OCI-LY1 (cell line): ENCODE results near the gene MYMK.

ENCODE experiments used
- H2AFZ ChIP-seq: fragments of 200-600 bp; sonication (generic), shearing (Covaris generic); 2 replicates; pipeline ENCODE4 v1.6.0; 2014; ENCODE audit warnings: antibody characterized with exemption, mild to moderate bottlenecking, low read length
- H3F3A ChIP-seq: fragments of 200-600 bp; sonication (generic), shearing (Covaris generic); 2 replicates; pipeline ENCODE4 v1.6.0; 2014; ENCODE audit warnings: mild to moderate bottlenecking, antibody characterized with exemption, low read length, moderate library complexity; ENCODE audit not compliant: insufficient read depth
- H3K27ac ChIP-seq: fragments of 200-600 bp; sonication (generic); 2 replicates; pipeline ENCODE4 v1.5.1; 2014; ENCODE audit warnings: low read length, mixed run types, mild to moderate bottlenecking, low read depth; ENCODE audit not compliant: poor library complexity, severe bottlenecking
- H3K27me3 ChIP-seq: fragments of 200-600 bp; sonication (generic); 2 replicates; pipeline ENCODE4 v1.6.0; 2014; ENCODE audit warnings: antibody characterized with exemption, mild to moderate bottlenecking, low read length, moderate library complexity; ENCODE audit not compliant: insufficient read depth
- H3K36me3 ChIP-seq: fragments of 200-600 bp; sonication (generic); 2 replicates; pipeline ENCODE4 v1.6.1; 2014; ENCODE audit warnings: mild to moderate bottlenecking, antibody characterized with exemption, low read length, moderate library complexity, mixed read lengths; ENCODE audit not compliant: insufficient read depth
- H3K4me1 ChIP-seq: fragments of 200-600 bp; sonication (generic); 2 replicates; pipeline ENCODE4 v1.5.1; 2014; ENCODE audit warnings: mild to moderate bottlenecking, low read length, moderate library complexity; ENCODE audit not compliant: insufficient read depth, severe bottlenecking
- H3K4me2 ChIP-seq: fragments of 200-600 bp; sonication (generic), shearing (Covaris generic); 2 replicates; pipeline ENCODE4 v1.6.1; 2014; ENCODE audit warnings: low read length
- H3K4me3 ChIP-seq: fragments of 200-600 bp; sonication (generic); 2 replicates; pipeline ENCODE4 v1.5.1; 2014; ENCODE audit warnings: low read length, low read depth, mild to moderate bottlenecking, mixed read lengths; ENCODE audit not compliant: poor library complexity, severe bottlenecking
- H3K79me2 ChIP-seq: fragments of 200-600 bp; shearing (Covaris generic); 2 replicates; pipeline ENCODE4 v1.6.1; 2016; ENCODE audit warnings: mixed run types, low read length, mixed read lengths; ENCODE audit not compliant: insufficient read depth
- H3K9ac ChIP-seq: fragments of 200-600 bp; sonication (generic), shearing (Covaris generic); 2 replicates; pipeline ENCODE4 v1.6.1; 2014; ENCODE audit warnings: mild to moderate bottlenecking, low read length, mixed read lengths
- H3K9me2 ChIP-seq: fragments of 200-600 bp; sonication (generic), shearing (Covaris generic); 2 replicates; pipeline ENCODE4 v1.6.1; 2014; ENCODE audit warnings: low read depth, mild to moderate bottlenecking, low read length, mixed read lengths
- H3K9me3 ChIP-seq: fragments of 200-600 bp; shearing (Covaris generic); 2 replicates; pipeline ENCODE4 v1.6.1; 2014; ENCODE audit warnings: low read length, mixed read lengths
- H4K20me1 ChIP-seq: fragments of 200-600 bp; sonication (generic), shearing (Covaris generic); 2 replicates; pipeline ENCODE4 v1.6.0; 2016; ENCODE audit warnings: mild to moderate bottlenecking, low read length; ENCODE audit not compliant: insufficient read depth
- CTCF ChIP-seq: fragments of 200-600 bp; sonication (generic), shearing (Covaris generic); IDR thresholded peaks from 2 replicates; pipeline ENCODE4 v1.5.1; 2017; ENCODE audit warnings: mild to moderate bottlenecking, antibody characterized with exemption, low read length, moderate library complexity, mixed read lengths
- EZH2 ChIP-seq: fragments of 200-600 bp; sonication (generic), shearing (Covaris generic); IDR thresholded peaks from 2 replicates; pipeline ENCODE4 v1.8.0; 2017; ENCODE audit warnings: borderline replicate concordance, mixed run types, mild to moderate bottlenecking, antibody characterized with exemption, low read length, moderate library complexity, mixed read lengths

MYMK gene

DNA sequence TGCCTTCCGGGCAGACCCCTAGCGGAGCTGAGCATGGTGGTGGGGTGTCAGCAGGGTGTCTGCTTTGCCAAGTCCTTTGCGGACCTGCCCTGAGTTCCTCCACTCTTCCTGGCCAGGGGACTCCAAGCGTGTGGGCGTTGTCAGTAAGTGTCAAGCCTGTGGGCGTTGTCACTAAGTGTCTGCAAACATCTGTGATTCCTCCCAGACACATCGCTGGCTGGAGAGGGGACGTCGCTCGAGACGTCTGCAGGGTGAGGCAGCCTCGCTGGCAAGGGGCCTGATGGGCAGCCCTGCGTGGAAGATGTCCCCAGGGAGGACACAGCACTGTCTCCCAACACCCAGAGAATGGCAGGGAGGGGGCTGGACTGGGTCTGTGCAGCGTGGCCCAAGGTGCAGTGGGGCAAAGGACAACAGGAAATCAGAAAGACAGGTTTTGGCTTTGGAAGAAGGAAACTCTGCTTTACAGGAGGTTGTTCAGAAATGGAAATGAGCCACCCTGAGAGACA lies 38.6 kb upstream of the MYMK start:
- H3K9me2 ChIP-seq = no peaks in the 10 kb centered on the region
- H4K20me1 ChIP-seq = no peaks in the 10 kb centered on the region
- no peaks in the 10 kb centered on the region for H3K9me3 ChIP-seq
- no peak overlapping the region for H2AFZ ChIP-seq
- H3K79me2 ChIP-seq = no peaks in the 10 kb centered on the region
- H3F3A ChIP-seq = no peaks in the 10 kb centered on the region
- no peak overlapping the region for H3K27ac ChIP-seq
- H3K4me2 ChIP-seq = no peak overlapping the region
- H3K4me3 ChIP-seq = no peak overlapping the region
- no peaks in the 10 kb centered on the region for H3K4me1 ChIP-seq
- no peaks in the 10 kb centered on the region for H3K36me3 ChIP-seq
- H3K9ac ChIP-seq = no peak overlapping the region
- H3K27me3 ChIP-seq = 0 out of 2 replicates have a peak, but pooled peaks cover 5% of the 10 kb centered on the region
- TF ChIP-seq CTCF = no peak
- TF ChIP-seq EZH2 = no peak

DNA sequence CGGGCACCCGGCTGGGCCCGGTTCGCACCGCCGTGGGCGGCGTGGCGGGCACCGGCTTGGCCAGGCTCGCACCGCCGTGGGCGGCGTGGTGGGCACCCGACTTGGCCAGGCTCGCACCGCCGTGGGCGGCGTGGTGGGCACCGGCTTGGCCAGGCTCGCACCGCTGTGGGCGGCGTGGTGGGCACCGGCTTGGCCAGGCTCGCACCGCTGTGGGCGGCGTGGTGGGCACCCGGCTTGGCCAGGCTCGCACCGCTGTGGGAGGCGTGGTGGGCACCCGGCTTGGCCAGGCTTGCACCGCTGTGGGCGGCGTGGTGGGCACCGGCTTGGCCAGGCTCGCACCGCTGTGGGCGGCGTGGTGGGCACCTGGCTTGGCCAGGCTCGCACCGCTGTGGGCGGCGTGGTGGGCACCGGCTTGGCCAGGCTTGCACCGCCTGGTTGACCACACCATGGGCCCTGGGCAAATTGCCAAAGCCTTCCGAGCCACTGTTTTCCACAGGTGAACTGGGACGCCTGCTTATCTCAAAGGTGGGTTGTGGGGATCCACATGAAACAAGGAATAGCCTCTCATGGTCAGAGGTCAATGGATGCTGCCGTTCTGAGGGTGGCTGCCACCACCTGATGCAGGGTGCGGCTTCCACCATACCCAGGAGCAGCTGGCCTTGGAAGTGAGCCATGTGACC lies 38.0 kb upstream of the MYMK start:
- Histone ChIP-seq H4K20me1 (no peaks in the 10 kb centered on the region), H3K9me2 (no peaks in the 10 kb centered on the region), H3K4me1 (no peaks in the 10 kb centered on the region), H3K4me3 (no peak overlapping the region), H3K9ac (no peak overlapping the region), H3K79me2 (no peaks in the 10 kb centered on the region), H3K27ac (no peak overlapping the region), H3F3A (no peaks in the 10 kb centered on the region), H3K36me3 (no peaks in the 10 kb centered on the region), H3K4me2 (no peak overlapping the region), H3K9me3 (no peaks in the 10 kb centered on the region), H2AFZ (no peak overlapping the region), H3K27me3 (0 out of 2 replicates have a peak, but pooled peaks cover 5% of the 10 kb centered on the region)
- TF ChIP-seq EZH2 (no peak), CTCF (no peak)

DNA sequence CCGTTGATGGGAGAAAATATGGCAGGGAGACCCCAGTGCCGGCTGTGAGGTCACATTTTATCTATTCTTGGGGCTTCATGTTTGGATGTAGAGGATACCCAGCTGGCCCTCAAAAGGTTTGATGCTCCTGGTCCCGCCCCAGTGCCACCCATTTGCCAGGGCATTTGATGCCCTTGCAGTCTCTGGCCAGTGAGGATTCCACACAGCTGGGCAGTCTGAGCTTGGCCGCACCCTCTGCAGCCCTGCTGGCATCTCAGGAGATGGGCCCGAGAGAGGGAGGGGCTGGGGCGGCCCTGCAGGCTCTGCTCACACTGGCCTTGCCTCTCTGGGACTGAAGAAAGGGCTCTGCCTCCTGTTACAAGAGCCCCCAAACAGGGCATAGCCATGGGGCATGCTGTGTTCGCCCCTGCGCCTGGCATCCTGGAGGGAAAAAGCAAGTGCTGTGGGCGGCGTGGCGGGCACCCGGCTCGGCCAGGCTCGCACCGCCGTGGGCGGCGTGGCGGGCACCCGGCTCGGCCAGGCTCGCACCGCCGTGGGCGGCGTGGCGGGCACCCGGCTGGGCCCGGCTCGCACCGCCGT lies 37.3 kb upstream of the MYMK start:
- Histone ChIP-seq H3K27me3 (0 out of 2 replicates have a peak, but pooled peaks cover 5% of the 10 kb centered on the region), H3K4me3 (no peak overlapping the region), H4K20me1 (no peaks in the 10 kb centered on the region), H3K79me2 (no peaks in the 10 kb centered on the region), H3K27ac (no peak overlapping the region), H2AFZ (no peak overlapping the region), H3K4me1 (no peaks in the 10 kb centered on the region), H3K9me2 (no peaks in the 10 kb centered on the region), H3K4me2 (no peak overlapping the region), H3K9ac (no peak overlapping the region), H3K36me3 (no peaks in the 10 kb centered on the region), H3K9me3 (no peaks in the 10 kb centered on the region), H3F3A (no peaks in the 10 kb centered on the region)
- TF ChIP-seq CTCF (no peak), EZH2 (no peak)
